ENCODE results near the gene IFIT5. TPM values are rescaled to one million over a fixed set of nuclear protein-coding genes. Genes with fewer than 3 reads are reported as not detected.
A peak's percentile ranks its signal among the peaks of the same experiment; 100 is the strongest.
"Not testable (repeated sequence)": the region's sequence is repeated elsewhere in the genome, so short reads cannot be mapped to it uniquely, and the experiment has no call there.

The IFIT5 gene
- polyA plus RNA-seq (ENCODE audit: insufficient read length): 8.5 TPM

- DNase-seq: peak; percentile 92
These were observed at the start of gene IFIT5 for GRCh38 chr10:89414146-89414878. Gene IFIT5, plus strand, starts transcription at chr10:89414568. Its CDS starts 231 bp downstream, at chr10:89414799.

- DNase-seq: no peak
These were observed 46.8 kb upstream of the IFIT5 start for GRCh38 chr10:89367529-89367928.

GRCh38 chr10:89368129-89368528 lies 46.2 kb upstream of the IFIT5 start:
- DNase-seq: no peak

- DNase-seq: peak; percentile 54
These were observed 44.9 kb upstream of the IFIT5 start for GRCh38 chr10:89369156-89370105.

GRCh38 chr10:89371079-89371478 lies 43.3 kb upstream of the IFIT5 start:
- DNase-seq: no peak

GRCh38 chr10:89371987-89372386 lies 42.4 kb upstream of the IFIT5 start:
- no peak for DNase-seq

GRCh38 chr10:89373916-89374711 lies 40.3 kb upstream of the IFIT5 start:
- peak; percentile 80 for DNase-seq

GRCh38 chr10:89374713-89375141 lies 39.6 kb upstream of the IFIT5 start:
- no peak for DNase-seq

- DNase-seq: no peak
These were observed 36.4 kb upstream of the IFIT5 start, which contains the start of gene IFIT1B for GRCh38 chr10:89377705-89378637. Gene IFIT1B, plus strand, starts transcription at chr10:89378056. Its CDS starts 80 bp downstream, at chr10:89378136.

- DNase-seq: no peak
These were observed 35.3 kb upstream of the IFIT5 start for GRCh38 chr10:89379103-89379502.

- no peak for DNase-seq
These were observed 31.6 kb upstream of the IFIT5 start for GRCh38 chr10:89382757-89383156.

- DNase-seq: no peak
These were observed 29.7 kb upstream of the IFIT5 start for GRCh38 chr10:89384474-89385340.

- peak; percentile 47 for DNase-seq
These were observed 25.6 kb upstream of the IFIT5 start for GRCh38 chr10:89388806-89389205.

- peak; percentile 59 for DNase-seq
These were observed 25.1 kb upstream of the IFIT5 start for GRCh38 chr10:89389254-89389653.

- DNase-seq: peak; percentile 46
These were observed 23.7 kb upstream of the IFIT5 start for GRCh38 chr10:89390476-89391225.

- DNase-seq: not testable (repeated sequence)
These were observed 23.2 kb upstream of the IFIT5 start for GRCh38 chr10:89391226-89391576.

- DNase-seq: peak; percentile 89
These were observed 22.2 kb upstream of the IFIT5 start, which contains the start of gene IFIT1 for GRCh38 chr10:89391907-89392756. Gene IFIT1, plus strand, starts transcription at chr10:89392623. Its CDS starts 90 bp downstream, at chr10:89392713.

- no peak for DNase-seq
These were observed 21.4 kb upstream of the IFIT5 start for GRCh38 chr10:89392974-89393373.
